ENCODE results near the gene PDK4. TPM values are rescaled to one million over a fixed set of nuclear protein-coding genes. Genes with fewer than 3 reads are reported as not detected.

The PDK4 gene
- total and polyA plus RNA-seq, 9 of the 15 experiments (the other 6 are each of a cell fraction or from before 2014, with no cell fraction given) = 0.03 to 0.24 (median 0.08) TPM; not detected in 2

DNA sequence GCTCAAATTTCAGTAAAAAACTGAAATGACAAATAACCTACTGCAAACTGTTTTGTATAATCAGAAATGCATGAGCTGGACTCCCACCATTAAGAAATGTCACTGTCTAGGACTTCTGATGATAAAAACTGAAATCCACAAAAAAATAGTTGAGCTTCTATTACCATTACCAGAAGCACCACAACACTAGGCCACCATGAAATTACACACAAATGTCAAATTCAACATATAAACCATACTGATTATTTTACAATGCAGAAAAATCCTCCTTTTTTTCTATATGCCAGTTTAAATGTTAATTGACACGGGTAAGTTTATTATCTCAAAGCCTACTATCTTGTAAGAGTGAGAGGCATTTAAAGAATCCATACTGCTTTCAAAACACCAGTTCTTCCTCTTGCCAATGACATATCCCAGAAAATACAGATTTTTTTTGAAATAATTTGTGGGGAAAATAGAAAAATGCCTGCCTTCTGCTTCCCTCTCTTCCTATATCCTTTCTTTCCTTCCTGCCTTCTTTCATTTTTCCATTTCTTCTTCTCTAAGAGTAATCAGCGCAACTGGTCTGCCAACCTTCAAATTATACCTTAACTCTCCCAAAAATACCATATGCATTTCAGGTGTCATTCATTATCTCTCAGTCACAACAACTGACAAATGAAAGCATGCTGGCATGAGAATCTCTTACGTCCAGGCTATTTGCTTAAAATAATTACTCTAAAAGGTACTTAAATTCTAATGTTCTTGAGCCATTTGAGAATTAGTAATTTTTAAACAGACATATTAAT lies 12.3 kb downstream of the PDK4 start:
- DNase-seq (ENCODE audit: extremely low read depth in 1 of 4, low spot score in 3 of 4) (no peak), ATAC-seq (no peak), FAIRE-seq (no peak)
- ChIA-PET POLR2A (interaction anchor here (0.8 kb wide), 1 partner anchor 34 kb away, joined by 3 read pairs; no protein-coding TSS in a partner anchor), CTCF (ENCODE audit: low intra/inter-chr PET ratio) (no interaction called here)
- 0% methylated on average over 3 of the region's 3 CpGs for WGBS (ENCODE audit: insufficient coverage, low coverage, missing lambda C conversion rate)
- intact Hi-C loops (cut with micrococcal nuclease) = no loop called here
- no TSS peak for BruUV-seq (replicated peaks)
- Histone ChIP-seq H3K27ac (ENCODE audit: extremely low read depth, low read depth, low read length) (no peak overlapping the region), H3K79me2 (ENCODE audit: control insufficient read depth, insufficient read depth, low read length) (no peaks in the 10 kb centered on the region), H3K4me3 (no peak overlapping the region), H3K36me3 (ENCODE audit: control insufficient read depth, insufficient read depth, low read length) (no peaks in the 10 kb centered on the region), H3K4me2 (ENCODE audit: insufficient read depth, low read length) (no peak overlapping the region), H3K4me1 (replicated peaks in 1 of 2; ENCODE audit: control insufficient read depth in 2 of 2, insufficient read depth in 2 of 2, low read length in 2 of 2) (no peaks in the 10 kb centered on the region), H2AFZ (ENCODE audit: low read depth, low read length) (no peak overlapping the region), H3K9me3 (replicated peaks; ENCODE audit: control insufficient read depth, insufficient read depth, low read depth, low read length) (no peaks in the 10 kb centered on the region), H3K9ac (ENCODE audit: insufficient read depth in 1 of 2, low read depth in 2 of 2, low read length in 2 of 2) (no peak overlapping the region), H3K27me3 (ENCODE audit: control insufficient read depth in 2 of 2, insufficient read depth in 2 of 2, low read length in 2 of 2) (no peaks in the 10 kb centered on the region), H3K9me1 (ENCODE audit: control insufficient read depth, insufficient read depth, low read length) (no peaks in the 10 kb centered on the region), H4K20me1 (replicated peaks; ENCODE audit: control insufficient read depth, insufficient read depth, low read length) (no peaks in the 10 kb centered on the region)
- in situ Hi-C loops (cut with MboI) = no loop called here
- no peak for TF ChIP-seq GTF2F1 (IDR thresholded peaks at IDR 0.05; ENCODE audit: low read depth, low read length)
- TF ChIP-seq, protein P1, sequence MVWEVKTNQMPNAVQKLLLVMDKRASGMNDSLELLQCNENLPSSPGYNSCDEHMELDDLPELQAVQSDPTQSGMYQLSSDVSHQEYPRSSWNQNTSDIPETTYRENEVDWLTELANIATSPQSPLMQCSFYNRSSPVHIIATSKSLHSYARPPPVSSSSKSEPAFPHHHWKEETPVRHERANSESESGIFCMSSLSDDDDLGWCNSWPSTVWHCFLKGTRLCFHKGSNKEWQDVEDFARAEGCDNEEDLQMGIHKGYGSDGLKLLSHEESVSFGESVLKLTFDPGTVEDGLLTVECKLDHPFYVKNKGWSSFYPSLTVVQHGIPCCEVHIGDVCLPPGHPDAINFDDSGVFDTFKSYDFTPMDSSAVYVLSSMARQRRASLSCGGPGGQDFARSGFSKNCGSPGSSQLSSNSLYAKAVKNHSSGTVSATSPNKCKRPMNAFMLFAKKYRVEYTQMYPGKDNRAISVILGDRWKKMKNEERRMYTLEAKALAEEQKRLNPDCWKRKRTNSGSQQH (CRISPR knock-in tag; IDR thresholded peaks at IDR 0.05) = no peak
- TF ChIP-seq, protein P2, sequence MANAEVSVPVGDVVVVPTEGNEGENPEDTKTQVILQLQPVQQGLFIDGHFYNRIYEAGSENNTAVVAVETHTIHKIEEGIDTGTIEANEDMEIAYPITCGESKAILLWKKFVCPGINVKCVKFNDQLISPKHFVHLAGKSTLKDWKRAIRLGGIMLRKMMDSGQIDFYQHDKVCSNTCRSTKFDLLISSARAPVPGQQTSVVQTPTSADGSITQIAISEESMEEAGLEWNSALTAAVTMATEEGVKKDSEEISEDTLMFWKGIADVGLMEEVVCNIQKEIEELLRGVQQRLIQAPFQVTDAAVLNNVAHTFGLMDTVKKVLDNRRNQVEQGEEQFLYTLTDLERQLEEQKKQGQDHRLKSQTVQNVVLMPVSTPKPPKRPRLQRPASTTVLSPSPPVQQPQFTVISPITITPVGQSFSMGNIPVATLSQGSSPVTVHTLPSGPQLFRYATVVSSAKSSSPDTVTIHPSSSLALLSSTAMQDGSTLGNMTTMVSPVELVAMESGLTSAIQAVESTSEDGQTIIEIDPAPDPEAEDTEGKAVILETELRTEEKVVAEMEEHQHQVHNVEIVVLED (CRISPR knock-in tag; IDR thresholded peaks at IDR 0.05) = no peak
- no peak for TF ChIP-seq RBM17 (IDR thresholded peaks at IDR 0.05; ENCODE audit: borderline replicate concordance, low read depth, low read length)
- no peak for TF ChIP-seq SLC30A9 (CRISPR knock-in tag; IDR thresholded peaks at IDR 0.05)
- TF ChIP-seq, protein P3, sequence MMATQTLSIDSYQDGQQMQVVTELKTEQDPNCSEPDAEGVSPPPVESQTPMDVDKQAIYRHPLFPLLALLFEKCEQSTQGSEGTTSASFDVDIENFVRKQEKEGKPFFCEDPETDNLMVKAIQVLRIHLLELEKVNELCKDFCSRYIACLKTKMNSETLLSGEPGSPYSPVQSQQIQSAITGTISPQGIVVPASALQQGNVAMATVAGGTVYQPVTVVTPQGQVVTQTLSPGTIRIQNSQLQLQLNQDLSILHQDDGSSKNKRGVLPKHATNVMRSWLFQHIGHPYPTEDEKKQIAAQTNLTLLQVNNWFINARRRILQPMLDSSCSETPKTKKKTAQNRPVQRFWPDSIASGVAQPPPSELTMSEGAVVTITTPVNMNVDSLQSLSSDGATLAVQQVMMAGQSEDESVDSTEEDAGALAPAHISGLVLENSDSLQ (IDR thresholded peaks at IDR 0.05) = no peak
- TF ChIP-seq RBM14 (IDR thresholded peaks at IDR 0.05; ENCODE audit: borderline replicate concordance, insufficient read depth, low read depth, low read length) = no peak
- TF ChIP-seq ELF1 (tag; IDR thresholded peaks at IDR 0.05) = no peak
- TF ChIP-seq, protein P4, sequence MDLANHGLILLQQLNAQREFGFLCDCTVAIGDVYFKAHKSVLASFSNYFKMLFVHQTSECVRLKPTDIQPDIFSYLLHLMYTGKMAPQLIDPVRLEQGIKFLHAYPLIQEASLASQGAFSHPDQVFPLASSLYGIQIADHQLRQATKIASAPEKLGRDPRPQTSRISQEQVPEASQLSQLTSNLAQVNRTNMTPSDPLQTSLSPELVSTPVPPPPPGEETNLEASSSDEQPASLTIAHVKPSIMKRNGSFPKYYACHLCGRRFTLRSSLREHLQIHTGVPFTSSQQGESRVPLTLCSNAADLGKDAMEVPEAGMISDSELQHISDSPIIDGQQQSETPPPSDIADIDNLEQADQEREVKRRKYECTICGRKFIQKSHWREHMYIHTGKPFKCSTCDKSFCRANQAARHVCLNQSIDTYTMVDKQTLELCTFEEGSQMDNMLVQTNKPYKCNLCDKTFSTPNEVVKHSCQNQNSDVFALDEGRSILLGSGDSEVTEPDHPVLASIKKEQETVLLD (IDR thresholded peaks at IDR 0.05) = no peak
- TF ChIP-seq GTF3C2 (IDR thresholded peaks at IDR 0.05; ENCODE audit: borderline replicate concordance, extremely low read depth, insufficient read length) = no peak
- TF ChIP-seq MEF2D (tag; conservative IDR thresholded peaks at IDR 0.05; ENCODE audit: low read depth) = no peak

Measured in K562 (cell line).